HL-60 (cell line): ENCODE data around the gene TTN.

Experiments
- POLR2AphosphoS5 ChIP-seq: IDR thresholded peaks from 2 replicates; pipeline ENCODE4 v1.6.1; 2012; ENCODE audit warnings: low read depth
- TF ChIP-seq, protein P1 (sequence below): IDR thresholded peaks from one replicate; pipeline ENCODE4 v1.5.1; 2011; ENCODE audit warnings: low read length, control low read depth, inconsistent platforms; ENCODE audit not compliant: insufficient read depth
- TF ChIP-seq, protein P2 (sequence below): IDR thresholded peaks from 2 replicates; pipeline ENCODE4 v1.6.1; 2012; ENCODE audit warnings: low read depth; ENCODE audit not compliant: insufficient replicate concordance

DNA sequence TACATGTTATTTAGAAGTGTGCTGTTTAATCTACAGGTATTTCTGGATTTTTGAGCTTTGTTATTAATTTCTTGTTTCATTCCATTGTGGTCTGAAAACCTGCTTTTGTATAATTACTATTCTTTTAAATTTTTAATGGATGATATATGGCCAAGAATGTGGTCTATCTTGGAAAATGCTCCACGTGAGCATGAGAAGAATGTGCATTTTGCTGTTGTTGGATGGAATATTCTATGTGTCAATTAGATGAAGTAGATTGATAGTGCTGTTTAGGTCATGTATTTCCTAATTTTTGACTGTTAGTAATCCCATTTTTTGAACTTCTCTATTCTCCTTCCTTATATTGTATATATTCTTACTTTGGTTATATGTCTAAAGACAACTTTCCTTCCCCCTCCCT, 19.9 kb upstream of the TTN start:
- TF ChIP-seq, protein P1, sequence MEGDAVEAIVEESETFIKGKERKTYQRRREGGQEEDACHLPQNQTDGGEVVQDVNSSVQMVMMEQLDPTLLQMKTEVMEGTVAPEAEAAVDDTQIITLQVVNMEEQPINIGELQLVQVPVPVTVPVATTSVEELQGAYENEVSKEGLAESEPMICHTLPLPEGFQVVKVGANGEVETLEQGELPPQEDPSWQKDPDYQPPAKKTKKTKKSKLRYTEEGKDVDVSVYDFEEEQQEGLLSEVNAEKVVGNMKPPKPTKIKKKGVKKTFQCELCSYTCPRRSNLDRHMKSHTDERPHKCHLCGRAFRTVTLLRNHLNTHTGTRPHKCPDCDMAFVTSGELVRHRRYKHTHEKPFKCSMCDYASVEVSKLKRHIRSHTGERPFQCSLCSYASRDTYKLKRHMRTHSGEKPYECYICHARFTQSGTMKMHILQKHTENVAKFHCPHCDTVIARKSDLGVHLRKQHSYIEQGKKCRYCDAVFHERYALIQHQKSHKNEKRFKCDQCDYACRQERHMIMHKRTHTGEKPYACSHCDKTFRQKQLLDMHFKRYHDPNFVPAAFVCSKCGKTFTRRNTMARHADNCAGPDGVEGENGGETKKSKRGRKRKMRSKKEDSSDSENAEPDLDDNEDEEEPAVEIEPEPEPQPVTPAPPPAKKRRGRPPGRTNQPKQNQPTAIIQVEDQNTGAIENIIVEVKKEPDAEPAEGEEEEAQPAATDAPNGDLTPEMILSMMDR, result no peak
- no peak for TF ChIP-seq POLR2AphosphoS5
- TF ChIP-seq, protein P2, sequence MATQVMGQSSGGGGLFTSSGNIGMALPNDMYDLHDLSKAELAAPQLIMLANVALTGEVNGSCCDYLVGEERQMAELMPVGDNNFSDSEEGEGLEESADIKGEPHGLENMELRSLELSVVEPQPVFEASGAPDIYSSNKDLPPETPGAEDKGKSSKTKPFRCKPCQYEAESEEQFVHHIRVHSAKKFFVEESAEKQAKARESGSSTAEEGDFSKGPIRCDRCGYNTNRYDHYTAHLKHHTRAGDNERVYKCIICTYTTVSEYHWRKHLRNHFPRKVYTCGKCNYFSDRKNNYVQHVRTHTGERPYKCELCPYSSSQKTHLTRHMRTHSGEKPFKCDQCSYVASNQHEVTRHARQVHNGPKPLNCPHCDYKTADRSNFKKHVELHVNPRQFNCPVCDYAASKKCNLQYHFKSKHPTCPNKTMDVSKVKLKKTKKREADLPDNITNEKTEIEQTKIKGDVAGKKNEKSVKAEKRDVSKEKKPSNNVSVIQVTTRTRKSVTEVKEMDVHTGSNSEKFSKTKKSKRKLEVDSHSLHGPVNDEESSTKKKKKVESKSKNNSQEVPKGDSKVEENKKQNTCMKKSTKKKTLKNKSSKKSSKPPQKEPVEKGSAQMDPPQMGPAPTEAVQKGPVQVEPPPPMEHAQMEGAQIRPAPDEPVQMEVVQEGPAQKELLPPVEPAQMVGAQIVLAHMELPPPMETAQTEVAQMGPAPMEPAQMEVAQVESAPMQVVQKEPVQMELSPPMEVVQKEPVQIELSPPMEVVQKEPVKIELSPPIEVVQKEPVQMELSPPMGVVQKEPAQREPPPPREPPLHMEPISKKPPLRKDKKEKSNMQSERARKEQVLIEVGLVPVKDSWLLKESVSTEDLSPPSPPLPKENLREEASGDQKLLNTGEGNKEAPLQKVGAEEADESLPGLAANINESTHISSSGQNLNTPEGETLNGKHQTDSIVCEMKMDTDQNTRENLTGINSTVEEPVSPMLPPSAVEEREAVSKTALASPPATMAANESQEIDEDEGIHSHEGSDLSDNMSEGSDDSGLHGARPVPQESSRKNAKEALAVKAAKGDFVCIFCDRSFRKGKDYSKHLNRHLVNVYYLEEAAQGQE, result no peak
